Measurements from ENCODE around the gene LRGUK.
"Not testable (repeated sequence)": the region's sequence is repeated elsewhere in the genome, so short reads cannot be mapped to it uniquely, and the experiment has no call there.

Gene LRGUK, protein sequence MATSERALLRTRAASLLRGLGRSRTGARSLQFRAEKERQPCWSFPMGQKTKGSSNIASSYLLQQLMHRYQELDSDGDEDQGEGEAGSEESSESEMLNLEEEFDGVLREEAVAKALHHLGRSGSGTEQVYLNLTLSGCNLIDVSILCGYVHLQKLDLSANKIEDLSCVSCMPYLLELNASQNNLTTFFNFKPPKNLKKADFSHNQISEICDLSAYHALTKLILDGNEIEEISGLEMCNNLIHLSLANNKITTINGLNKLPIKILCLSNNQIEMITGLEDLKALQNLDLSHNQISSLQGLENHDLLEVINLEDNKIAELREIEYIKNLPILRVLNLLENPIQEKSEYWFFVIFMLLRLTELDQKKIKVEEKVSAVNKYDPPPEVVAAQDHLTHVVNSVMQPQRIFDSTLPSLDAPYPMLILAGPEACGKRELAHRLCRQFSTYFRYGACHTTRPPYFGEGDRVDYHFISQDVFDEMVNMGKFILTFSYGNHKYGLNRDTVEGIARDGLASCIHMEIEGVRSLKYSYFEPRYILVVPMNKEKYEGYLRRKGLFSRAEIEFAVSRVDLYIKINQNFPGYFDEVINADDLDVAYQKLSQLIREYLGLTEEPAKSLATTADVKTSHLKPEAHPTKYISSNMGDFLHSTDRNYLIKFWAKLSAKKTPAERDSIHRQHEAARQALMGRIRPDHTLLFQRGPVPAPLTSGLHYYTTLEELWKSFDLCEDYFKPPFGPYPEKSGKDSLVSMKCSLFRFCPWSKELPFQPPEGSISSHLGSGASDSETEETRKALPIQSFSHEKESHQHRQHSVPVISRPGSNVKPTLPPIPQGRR

DNA sequence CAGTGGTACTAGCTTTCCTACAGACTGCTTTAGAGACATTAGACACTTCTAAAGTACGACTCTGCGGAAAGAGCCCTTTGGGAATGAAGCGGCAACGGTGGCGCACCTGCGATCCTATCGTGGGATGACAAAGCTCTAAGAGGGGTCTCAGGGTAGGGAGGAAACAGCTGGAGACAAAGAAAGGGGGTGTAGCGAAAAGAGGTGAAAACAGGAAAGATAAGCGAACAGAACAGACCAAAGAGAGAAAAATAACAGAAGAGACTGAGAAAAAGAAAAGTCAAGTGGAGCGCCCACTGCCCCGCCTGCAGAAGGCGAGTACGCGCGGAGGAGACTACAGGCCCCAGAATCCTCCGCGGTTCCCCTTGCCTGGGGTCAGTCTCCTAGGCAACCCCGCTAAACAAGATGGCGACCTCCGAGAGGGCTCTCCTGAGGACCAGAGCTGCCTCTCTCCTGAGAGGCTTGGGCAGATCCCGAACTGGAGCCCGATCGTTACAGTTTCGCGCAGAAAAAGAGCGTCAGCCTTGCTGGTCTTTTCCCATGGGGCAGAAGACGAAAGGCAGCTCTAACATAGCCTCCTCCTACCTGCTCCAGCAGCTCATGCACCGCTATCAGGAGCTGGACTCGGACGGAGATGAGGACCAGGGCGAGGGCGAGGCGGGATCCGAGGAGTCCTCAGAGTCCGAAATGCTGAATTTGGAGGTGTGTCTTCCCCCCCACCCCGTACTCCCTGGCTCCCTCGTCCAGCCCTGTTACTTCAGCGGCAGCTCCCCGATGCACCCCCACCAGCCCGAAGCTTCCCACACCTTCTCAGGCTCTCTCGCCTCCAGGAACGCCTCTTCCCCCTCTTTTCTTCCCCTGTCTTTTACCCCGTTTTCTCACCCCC is at the start of gene LRGUK:
Gene LRGUK, plus strand, starts transcription at position 375 of the 883 bp plus-strand sequence. Its CDS starts 28 bp downstream, at position 403.
- DNase-seq (ENCODE audit: low spot score): peak; percentile 93

DNA sequence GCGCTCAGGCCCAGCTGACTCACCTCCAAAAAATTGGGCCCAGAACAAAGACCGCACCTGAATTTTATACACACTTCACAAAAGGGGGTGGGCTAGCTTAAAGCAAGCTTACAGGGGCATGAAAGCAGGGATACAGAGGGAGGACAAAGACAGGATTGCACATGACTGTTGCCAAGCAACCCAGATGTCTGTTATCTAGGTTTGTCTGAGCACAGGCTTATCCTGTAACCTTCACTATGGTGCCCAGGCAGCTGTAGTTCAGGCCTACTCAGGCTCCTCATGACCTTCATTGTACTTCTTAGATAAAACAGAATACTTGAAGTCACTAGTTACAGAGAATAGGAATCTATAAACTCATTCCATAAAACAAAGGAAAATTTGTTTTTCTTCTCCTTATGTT is 49.6 kb upstream of the LRGUK start:
- not testable (repeated sequence) for DNase-seq (ENCODE audit: low spot score)

DNA sequence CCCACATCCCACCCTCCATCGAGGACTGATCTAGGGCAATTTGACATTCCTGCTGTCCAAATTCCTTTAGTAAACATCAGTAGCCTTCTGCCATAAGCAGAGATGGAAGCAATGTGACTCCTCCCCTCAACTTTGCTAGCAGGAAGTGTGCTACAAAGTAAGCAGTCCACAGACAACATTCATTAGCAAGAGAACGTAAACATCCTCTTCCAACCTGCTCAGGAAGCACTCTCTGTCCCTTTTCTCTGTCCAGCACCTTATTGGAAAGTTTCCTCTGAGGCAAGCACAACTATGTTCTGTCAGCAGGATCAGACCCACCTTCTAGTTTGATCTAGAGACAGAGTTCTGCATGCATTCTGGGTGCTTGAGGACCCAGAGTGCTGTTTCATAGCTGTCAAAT is 48.1 kb upstream of the LRGUK start:
- DNase-seq (ENCODE audit: low spot score): no peak

DNA sequence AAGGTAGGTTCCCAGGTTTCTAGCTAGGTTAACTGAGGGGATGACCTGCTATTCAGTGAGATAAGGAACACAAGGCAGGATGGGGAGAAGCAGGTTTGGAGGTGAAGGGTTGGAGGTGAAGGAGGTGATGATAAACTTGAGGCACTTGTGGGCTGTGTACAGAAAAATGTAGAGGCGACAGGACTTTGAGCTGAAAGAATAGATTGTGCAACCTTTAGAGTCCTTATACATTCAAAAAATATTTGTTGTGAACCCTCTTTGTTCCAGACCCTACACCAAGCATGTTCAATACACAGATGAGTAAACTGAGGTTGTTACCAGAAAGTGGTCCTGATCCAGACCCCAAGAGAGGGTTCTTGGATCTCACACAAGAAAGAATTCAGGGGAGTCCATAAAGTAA is 45.4 kb upstream of the LRGUK start:
- DNase-seq (ENCODE audit: low spot score): no peak

DNA sequence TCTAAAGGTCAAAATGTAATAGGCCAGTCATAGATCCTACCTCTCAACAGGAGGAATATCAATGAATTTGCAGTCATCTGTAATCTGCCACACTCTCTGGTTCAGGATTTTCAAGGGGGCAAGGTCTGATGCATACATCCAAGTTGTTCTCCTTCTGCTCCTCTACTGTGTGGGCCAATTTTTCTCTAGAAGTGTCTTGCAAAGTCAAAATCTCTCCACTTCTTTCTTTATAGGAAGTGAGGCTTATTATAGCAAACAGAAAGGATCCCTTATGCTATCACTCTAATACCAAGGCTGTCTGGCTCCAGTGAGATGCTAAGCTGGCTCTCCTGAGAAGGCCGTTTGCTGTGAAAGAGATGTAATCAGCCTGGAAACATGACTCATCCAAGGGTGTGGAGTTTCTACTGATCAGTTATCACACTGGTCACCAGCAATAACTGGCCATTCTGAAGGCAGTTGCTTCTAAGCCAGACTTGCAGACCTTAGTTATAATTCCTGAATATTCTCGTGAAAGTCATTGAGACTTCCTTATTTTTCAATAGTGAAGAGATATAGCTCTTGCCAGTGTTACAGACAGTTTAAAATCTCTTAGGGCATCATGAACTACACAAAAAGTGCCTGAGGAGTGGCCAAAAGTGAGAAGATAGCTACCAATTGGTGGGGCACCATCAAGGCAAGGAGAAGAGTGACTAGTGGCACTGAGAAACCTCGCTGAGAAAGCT is 43.2 kb upstream of the LRGUK start:
- no peak for DNase-seq (ENCODE audit: low spot score)

DNA sequence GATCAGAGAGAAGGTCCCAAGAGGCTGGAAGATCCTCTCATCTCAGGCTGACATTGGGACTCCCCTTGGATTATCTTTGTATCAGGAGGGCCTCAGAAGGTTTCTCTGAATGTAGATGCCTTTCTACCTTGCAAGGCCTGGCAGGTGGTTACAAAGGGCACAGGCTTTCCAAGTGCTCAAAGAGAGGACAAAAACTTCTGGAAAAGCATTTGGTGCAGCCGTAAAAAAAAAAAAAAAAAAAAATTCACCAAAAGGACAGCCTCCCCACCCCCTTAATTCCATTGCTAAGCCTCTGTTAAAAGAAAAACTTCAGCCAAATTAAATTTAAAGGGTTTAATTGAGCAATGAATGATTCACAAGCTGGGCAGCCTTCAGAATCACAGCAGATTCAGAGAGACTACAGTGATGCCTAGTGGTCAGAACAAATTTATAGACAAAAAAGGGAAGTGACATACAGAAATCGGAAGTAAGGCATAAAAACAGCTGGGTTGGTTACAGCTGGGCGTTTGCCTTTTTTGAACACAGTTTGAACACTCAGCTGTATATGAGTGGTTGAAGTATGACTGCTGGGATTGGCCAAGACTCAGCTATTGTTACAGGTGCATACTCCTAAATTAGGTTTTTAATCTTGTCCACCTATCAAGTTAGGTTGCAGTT is 42.5 kb upstream of the LRGUK start:
- DNase-seq (ENCODE audit: low spot score): no peak

DNA sequence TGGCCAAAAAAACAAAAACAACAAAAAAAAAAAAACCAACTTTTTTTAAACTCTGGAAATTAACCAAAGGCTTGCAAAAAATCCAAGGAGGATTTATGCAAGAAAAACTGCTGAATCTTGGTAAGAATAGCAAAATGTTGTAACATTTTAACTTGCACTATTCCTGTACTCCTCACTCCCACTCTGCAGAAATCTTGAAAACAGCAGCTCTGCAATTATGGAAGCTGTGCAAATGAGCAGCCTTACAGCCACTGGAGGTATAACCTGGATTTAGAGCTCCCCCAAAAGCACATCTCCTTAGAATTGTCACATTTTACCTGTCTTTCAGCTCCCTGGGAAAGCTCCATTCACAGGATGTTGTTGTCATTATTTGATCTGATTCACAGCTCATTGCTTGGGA is 41.8 kb upstream of the LRGUK start:
- DNase-seq (ENCODE audit: low spot score): no peak

DNA sequence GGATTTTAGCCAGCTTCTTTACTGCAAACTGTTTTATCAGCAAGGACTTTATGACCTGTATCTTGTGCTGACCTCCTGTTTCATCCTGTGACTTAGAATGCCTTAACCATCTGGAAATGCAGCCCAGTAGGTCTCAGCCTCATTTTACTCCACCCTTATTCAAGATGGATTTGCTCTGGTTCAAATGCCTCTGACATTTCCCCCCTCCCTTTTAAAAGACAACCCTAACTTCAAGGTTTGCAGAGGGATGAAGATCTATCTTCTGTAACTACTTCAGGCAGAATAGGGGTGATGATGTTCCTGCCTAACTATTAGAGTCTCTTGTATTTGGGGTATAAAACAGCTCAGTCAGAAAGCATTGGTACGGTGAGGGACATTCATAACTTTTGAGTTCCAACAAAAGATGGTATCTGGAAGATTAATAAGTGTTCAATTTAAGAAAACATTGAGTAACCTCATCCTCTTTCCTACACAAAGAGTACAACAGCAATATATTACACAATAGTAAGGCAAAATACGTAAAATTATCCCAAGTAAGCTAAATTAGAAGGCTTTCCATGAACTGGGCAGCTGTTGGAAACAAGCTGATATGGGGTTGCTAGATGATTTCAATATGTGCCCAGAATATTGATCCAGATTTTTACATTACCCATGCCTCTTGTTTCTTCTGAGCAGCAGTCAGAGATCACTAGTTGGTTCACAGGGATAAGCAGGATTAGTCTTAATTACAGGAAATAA is 40.0 kb upstream of the LRGUK start:
- DNase-seq (ENCODE audit: low spot score): no peak

DNA sequence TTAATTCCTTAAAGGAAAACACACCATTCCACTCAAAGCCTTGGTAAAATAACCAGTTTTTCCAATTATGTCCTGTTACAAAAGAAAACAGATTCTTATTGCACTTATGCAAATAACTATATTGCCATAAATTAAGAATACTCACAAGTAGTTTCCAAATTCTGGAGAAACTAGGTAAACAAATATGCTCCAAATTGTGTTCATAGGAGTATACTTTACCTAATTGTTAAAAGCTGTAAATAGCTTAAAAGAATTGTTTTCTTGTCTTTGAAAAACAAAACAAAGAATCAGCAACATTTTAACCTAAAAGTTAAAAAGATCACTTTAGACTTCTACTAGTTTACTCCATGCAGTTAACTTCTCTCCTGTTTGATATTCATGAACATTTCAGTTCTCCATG is 38.9 kb upstream of the LRGUK start:
- no peak for DNase-seq (ENCODE audit: low spot score)

DNA sequence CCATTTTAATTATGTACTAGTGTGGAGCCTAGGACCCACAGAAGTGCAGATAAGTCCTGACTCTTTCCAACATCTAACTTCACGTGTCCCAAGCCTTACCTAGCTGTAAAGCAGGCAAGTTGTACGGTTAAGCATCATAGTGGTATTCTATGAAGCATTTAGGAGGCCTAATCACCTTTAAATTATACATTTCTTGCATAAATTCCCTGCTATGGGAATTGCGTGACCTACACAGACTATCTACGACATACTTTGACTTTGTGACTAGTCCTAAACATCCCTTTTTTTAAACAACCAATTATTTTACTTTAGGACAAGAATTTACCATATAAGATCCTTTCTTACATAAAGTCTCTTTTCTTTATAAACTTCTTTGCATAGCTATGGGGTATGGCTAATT is 37.7 kb upstream of the LRGUK start:
- no peak for DNase-seq (ENCODE audit: low spot score)

DNA sequence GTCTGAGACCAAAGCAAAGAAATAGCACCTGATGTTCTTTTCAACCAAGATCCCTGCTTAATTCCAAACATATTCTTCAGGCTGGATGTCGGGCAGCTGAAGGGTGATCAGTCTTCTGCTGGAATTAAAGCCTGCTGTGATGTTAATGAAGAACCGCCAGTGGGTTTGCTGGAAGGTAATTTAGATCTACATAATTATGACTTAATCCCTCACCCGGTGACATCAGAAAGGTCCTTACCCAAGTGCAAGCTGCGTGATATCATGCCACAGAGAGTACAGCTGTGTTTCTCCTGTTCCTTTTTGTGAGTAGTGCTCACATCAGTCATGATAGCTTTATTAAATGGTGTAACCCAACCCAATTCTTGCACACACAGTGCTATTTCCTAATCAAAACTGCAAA is 29.1 kb upstream of the LRGUK start:
- DNase-seq (ENCODE audit: low spot score): no peak

DNA sequence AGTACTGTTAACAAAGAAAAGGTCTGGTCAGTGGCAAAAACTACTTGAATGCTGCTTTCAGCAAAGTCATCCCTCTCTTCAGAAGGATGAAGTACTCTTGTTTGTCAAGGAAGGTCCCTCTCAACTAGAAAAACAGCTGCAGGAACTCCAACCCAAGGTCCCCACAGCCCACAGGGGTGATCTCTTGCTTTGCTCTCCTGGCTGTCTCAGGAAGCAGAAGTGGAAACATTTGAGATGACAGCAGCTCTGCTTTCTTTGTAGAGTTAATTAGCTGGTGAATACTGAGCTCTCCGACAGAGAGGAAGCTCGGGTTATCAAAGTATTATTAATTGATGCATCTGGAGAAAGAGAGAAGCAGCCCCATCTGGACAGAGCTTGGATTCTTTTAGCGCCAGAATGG is 25.4 kb upstream of the LRGUK start:
- no peak for DNase-seq (ENCODE audit: low spot score)

DNA sequence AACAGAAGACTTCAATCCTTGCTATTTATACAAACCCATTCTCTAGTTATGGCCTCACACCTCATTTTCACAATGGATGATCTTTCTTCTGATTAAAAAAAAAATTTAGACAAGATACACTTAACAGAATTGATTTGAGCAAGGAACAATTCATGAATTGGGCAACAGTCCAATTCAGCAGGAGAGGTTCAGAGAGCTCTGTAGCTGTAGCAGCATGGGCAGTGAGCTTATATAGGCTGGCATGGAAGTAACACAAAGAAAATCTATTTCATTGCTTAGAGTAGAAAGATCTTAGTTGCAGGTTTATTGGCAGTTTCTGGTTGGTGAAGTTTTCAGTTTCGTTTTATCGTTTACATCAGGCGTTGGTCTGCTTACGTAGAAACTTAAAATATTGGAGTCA is 23.0 kb upstream of the LRGUK start:
- no peak for DNase-seq (ENCODE audit: low spot score)

DNA sequence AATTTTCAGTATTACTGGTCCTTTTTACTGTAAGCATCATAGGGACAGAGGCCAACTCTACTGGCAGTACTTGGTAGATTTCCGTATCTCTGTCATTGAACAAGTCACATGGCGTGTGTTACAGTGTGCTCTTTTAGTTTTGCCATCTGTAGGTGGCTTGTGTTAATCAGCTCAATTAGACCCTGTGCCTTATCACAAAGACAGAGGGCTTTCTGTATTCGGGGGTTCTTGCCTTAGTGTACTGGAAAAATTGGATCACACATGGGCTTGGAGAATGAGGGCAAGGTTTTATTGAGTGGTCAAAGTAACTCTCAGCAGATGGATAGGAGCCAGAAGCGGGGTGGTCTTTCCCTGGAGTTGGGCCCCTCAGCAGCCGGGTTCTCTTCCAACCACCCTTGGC is 21.3 kb upstream of the LRGUK start:
- DNase-seq (ENCODE audit: low spot score): no peak

DNA sequence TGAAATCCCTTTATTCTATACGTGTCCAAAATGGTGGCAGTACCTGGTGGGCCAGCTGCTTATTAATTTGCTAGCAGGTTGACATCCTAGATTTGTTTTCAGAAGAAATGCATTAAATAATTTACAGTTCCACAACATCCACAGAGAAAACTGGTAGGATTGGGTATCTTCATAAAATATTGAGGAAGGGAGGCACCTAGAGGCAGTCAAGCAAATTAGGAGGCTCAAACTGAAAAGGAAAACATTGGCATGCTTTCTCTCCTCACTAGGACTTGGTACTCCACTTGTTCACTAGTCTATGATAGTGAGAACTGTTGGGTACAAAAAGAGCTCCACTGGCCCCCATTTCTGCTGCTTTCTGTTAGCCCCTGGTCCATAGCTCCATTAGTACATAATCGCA is 18.3 kb upstream of the LRGUK start:
- no peak for DNase-seq (ENCODE audit: low spot score)

DNA sequence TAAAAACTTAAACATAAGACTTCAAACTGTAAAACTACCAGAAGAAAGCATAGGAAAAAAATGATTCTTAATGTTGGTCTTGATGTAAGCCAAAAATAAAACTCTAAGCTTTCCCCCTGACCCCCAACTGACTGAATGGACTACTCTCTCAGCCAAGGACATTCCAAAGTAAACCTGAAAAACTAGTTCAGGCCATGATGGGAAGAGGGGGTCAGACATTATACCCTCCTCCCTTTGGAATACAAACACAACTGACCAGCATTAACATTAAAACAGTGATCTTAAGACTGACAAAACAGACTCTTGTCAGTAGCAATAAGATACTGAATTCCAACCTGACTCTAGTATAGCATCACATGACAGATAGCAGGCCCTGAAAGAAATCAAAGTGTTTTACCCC is 13.5 kb upstream of the LRGUK start:
- DNase-seq (ENCODE audit: low spot score): no peak

DNA sequence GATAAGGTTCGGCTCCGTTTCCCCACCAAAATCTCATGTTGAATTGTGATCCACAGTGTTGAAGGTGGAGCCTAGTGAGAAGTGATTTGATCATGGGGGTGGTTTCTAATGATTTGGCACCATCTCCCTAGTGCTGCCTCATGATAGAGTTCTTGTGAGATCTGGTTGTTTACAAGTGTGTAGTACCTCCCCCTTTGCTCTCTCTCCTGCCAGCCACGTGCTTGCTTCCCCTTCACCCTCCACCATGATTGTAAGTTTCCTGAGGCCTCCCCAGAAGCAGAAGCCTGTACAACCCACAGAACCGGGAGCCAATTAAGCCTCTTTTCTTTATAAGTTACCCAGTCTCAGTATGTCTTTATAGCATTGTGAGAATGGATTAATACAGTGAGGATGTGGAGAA is 12.1 kb upstream of the LRGUK start:
- no peak for DNase-seq (ENCODE audit: low spot score)

DNA sequence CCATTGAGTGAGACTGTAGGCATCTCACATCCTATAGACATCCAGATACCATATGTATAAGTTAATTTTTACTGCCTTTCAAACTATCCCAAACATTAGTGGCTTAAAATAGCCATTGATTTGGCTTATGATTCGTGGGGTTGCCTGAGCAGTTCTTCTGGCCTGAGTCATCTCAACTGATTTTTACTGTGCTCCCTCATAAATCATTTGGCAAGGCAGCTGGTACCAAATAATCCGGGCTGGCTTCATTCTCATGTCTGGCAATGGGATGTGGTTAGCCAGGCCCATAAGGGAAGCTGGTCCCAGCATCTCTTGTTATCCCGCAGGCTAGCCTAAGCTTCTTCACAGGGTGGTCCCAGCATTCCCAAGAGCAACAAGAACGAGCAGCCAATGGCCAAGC is 6.7 kb upstream of the LRGUK start:
- DNase-seq (ENCODE audit: low spot score): no peak

DNA sequence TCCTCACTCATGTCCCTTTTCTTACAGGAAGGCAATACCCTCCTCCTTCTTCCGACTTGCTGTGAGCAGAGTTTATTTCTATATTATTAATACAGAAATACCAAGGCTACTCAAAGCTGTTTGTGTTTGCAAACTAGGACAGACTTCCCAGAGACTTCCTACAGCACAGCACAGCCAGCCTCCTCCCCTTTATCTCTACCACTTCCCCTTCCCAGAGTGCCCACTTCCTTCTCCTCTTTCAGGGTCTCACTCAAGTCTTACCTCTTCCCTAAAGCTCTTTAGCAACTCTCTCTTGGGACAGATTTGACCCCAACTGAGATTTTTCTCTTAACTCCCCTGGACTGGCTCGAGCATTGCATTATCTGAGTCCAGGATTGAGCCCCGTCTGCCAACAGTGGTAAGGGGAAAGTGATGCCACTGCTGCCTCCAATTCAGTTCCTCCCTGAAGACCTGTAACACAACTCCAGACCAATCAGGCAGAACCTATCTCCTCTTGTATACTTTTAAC is 5.5 kb upstream of the LRGUK start:
- no peak for DNase-seq (ENCODE audit: low spot score)

DNA sequence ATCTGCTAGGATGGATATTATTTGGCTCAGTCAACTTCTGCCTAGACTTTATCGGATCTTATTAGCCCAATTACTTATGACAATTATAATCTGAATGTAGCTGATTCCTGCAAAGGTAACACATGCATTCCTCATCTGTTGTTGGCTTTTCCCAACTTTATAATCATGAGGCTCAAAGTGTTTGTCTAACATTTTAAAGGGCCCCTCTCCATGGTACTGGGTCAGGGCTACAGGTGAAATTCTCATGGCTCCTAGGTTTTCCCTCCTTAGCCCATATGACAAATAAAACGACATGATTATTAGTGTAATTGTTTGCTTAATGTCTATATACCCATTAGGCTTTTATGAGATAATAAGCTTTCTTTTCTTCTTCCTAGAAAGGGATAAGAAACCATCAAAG is 4.2 kb upstream of the LRGUK start:
- no peak for DNase-seq (ENCODE audit: low spot score)
